ENCODE measurements around the gene NUP133.
"Not testable (repeated sequence)": the region's sequence is repeated elsewhere in the genome, so short reads cannot be mapped to it uniquely, and the experiment has no call there.

DNA sequence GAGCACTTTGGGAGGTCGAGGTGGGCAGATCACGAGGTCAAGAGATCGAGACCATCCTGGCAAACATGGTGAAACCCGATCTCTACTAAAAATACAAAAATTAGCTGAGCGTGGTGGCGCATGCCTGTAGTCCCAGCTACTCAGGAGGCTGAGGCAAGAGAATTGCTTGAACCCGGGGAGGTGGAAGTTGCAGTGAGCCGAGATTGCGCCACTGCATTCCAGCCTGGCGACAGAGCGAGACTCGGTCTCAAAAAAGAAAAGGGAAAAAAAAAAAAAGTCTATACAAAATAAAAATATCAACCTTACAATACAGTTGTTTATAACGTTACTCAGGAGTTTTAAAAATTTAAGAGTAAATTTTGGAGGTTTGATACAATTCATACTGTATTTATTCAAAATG lies 32.3 kb downstream of the NUP133 start:
- TF ChIP-seq, protein P1, sequence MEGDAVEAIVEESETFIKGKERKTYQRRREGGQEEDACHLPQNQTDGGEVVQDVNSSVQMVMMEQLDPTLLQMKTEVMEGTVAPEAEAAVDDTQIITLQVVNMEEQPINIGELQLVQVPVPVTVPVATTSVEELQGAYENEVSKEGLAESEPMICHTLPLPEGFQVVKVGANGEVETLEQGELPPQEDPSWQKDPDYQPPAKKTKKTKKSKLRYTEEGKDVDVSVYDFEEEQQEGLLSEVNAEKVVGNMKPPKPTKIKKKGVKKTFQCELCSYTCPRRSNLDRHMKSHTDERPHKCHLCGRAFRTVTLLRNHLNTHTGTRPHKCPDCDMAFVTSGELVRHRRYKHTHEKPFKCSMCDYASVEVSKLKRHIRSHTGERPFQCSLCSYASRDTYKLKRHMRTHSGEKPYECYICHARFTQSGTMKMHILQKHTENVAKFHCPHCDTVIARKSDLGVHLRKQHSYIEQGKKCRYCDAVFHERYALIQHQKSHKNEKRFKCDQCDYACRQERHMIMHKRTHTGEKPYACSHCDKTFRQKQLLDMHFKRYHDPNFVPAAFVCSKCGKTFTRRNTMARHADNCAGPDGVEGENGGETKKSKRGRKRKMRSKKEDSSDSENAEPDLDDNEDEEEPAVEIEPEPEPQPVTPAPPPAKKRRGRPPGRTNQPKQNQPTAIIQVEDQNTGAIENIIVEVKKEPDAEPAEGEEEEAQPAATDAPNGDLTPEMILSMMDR (conservative IDR thresholded peaks at IDR 0.05; ENCODE audit: low read length) = not testable (repeated sequence)
- not testable (repeated sequence) for TF ChIP-seq EZH2phosphoT487 (IDR thresholded peaks at IDR 0.05; ENCODE audit: borderline replicate concordance)
